Omental fat pad (tissue), 4 donors: ENCODE measurements around the gene MAST4. TPM values are rescaled to one million over a fixed set of nuclear protein-coding genes. Genes with fewer than 3 reads are reported as not detected.
A peak's percentile ranks its signal among the peaks of the same experiment; 100 is the strongest.

Experiments used
- ATAC-seq: fragments of 150-250 bp; one replicate; pipeline ENCODE4 v1.9.1; 2016; ENCODE audit warnings: mild to moderate bottlenecking, moderate library complexity; ENCODE audit not compliant: low FRiP score
- DNase-seq: peaks from one replicate; pipeline ENCODE4 v3.0.0-alpha.2; 2019; ENCODE audit warnings: low spot score
- total RNA-seq, 4 donors: library from RNA; depleted of rRNA; stranded (reverse); fragments of >200 nt; gene quantifications; one replicate each; pipeline ENCODE4 v1.1.0, GENCODE V29; 2016
- TF ChIP-seq, protein P1 (sequence below), 3 donors: fragments of 450-650 bp; IDR thresholded peaks; one replicate each; pipeline ENCODE4 v1.5.1; 2016 to 2017; ENCODE audit warnings: antibody characterized with exemption in 3 of 3, mild to moderate bottlenecking in 3 of 3, moderate library complexity in 2 of 3

Gene MAST4
- total RNA-seq, 4 donors from 2014 or later = 52.2 to 76.8 (median 57.3) TPM

DNA sequence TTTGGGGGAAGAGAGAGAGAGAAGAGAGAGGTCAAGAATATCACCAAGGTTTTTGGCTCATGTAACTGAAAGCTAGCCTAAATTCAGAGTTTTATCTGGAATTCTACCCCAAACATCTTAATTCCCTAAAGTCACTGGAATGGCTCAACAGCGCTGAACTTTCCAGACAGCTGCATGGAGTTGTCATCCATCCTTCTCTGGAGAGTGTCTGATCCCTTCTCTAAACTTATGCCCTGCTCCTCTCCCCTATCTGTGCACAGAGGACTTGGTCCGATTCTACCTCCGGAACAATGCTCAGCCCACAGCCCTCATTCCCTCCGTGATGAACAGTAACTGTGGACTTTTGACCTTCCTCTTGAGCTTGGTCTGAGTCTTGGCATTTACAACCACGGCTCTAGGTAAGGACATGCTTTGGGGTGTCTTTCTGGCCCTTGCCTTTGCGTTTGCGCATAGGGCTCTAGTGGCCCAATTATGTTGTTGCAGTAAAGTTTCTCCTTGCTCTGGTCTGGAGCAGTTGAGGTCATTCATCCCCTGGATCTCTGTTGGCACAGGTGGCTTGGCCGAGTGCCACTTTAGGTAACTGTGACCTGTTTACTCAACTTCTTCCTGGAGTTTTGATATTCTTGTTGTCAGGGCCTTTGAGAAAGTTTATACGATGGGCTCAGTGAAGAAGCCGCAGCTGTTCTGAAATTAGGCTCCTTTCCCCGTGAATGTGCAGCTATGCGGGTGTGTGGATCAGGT, 618.7 kb downstream of the MAST4 start:
- peak; percentile 30 for ATAC-seq
- DNase-seq = no peak
- TF ChIP-seq, protein P1, sequence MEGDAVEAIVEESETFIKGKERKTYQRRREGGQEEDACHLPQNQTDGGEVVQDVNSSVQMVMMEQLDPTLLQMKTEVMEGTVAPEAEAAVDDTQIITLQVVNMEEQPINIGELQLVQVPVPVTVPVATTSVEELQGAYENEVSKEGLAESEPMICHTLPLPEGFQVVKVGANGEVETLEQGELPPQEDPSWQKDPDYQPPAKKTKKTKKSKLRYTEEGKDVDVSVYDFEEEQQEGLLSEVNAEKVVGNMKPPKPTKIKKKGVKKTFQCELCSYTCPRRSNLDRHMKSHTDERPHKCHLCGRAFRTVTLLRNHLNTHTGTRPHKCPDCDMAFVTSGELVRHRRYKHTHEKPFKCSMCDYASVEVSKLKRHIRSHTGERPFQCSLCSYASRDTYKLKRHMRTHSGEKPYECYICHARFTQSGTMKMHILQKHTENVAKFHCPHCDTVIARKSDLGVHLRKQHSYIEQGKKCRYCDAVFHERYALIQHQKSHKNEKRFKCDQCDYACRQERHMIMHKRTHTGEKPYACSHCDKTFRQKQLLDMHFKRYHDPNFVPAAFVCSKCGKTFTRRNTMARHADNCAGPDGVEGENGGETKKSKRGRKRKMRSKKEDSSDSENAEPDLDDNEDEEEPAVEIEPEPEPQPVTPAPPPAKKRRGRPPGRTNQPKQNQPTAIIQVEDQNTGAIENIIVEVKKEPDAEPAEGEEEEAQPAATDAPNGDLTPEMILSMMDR (IDR thresholded peaks at IDR 0.05) = no peak

DNA sequence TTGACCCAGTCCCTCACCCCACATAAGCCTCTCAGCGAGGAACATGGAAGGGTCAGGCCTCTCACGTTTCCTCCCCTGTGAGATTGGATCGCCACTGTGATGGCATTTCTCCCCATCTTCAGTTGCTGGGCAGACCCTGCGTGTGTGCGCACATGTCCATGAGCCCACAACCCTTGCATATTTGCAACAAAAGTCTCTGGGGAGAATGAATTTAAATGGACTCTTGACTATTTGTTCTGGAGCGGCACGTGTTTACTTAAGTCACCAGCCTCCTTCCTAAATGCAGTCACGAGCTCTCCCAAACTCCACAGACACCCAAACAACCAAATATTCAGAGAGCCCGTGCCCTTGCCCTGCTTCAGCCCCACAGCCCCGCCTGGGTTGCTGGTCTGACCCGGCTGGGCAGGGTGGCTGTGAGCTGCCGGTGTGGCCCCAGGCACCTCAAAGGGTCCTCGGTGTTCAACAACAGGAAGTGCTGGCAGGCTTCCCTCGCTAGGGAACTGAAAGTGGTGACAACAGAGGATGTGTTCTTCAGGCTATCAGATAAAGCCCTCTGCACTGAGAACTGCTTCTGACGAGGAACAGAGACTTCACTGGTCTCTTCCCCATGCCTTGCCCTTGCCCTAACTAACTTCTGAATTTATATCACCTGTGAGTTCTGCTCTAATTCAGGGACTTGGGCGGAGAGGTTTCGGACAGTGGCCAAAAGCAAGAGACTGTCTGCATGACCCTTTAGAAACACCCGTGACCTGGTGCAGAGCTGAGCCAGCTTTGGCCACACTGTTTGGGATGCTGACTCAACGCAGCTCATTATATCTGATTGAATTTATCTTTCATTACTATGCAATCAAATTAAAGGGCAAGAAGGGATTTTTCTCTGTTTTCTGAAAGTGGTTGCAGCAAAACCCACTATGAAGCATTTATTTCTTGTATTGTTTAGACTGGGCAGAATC, 619.6 kb downstream of the MAST4 start:
- ATAC-seq (peak; percentile 43), DNase-seq (no peak)
- TF ChIP-seq, protein P1 (IDR thresholded peaks at IDR 0.05) = no peak

DNA sequence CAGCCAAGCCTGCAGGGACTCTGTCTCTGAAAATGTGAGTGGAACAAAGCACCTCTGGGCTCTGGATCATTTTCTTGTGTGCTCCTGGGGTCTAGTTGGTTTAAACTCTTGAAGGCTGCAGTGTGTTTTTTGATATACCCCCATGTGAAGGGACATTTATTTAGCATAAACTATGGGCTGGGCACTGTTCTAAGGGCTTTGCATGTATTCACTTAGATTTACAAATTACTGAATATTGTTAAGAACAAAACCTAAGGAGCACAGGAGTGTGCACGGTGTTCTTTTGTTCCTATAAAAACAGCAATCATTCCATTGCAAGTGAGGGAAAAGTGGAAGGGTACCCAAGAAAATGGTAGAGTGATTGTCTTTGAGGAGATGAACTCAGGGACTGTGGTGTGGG, 620.4 kb downstream of the MAST4 start:
- DNase-seq (no peak), ATAC-seq (no peak)
- TF ChIP-seq, protein P1 (IDR thresholded peaks at IDR 0.05) = no peak
